HG03039 (cell line): Measurements from ENCODE around the gene LHFPL6.

Experiments
- ATAC-seq: cut with Tn5 transposase; IDR thresholded peaks from one replicate; pipeline ENCODE4 v1.9.1; 2021; ENCODE audit warnings: mild to moderate bottlenecking, moderate library complexity; ENCODE audit not compliant: unreplicated experiment

LHFPL6 gene

DNA sequence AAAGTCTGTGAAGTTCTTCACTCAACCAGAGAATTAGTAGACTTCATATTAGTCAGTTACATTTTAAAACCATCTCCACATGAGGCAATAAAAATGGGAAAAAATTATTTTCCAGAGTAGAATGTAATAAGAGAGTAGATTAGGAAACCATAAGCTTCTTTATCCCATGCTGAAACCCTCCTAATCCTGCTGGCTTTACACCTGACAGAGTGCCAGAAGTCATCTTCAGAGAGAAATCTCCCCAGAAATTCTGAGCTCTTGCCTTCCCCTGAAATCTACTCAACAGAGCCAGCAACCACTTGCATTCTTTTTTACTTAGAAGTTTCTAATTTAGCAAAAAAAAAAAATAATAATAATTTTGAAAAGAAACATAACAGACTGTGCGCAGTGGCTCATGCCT, 284.8 kb downstream of the LHFPL6 start:
- ATAC-seq: no peak

GRCh38 chr13:39317291-39317690, 285.7 kb downstream of the LHFPL6 start:
- ATAC-seq: no peak

GRCh38 chr13:39315796-39316195, 287.2 kb downstream of the LHFPL6 start:
- no peak for ATAC-seq

DNA sequence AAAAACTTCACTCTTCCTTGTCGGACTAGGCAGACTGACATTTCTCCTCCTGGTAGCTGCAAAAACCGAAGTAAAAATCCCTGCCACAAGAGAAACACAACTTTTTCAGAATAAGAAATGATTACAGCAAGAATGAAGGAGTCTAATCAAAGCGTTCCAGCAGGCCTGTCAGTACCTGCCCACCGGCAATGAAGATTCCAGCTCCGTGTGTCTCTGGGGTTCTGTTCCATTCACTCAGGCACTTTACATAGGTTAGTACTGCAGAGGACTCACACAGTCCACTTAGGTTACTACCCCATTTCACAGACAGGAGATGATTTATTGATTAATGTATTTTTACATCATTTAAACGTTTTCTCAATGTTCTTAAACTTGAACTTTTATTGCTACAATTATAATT, 289.3 kb downstream of the LHFPL6 start:
- ATAC-seq: no peak

- ATAC-seq: no peak
Observed at GRCh38 chr13:39312596-39312995, 290.4 kb downstream of the LHFPL6 start.

DNA sequence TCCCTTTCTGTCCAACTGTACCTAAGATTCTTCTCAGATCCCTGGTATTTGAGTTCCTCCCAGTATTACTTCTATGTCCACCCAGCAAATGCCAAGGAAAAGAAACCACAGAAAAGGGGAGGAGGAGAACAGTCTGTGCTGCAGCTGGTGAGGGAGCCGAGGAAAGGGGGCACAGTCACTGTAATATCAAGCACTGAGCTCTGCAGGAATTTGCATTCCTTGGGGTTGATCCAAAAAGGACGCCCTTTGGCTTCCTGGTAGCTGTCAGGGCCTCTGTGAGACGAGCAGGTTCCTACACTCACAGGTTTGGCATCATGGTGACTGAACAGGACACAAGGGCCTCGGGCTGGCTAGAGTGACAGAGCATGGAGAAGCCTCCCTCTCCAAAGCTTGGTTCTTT, 291.4 kb downstream of the LHFPL6 start:
- ATAC-seq: no peak

GRCh38 chr13:39310961-39311360, 292.0 kb downstream of the LHFPL6 start:
- ATAC-seq: no peak

- peak; percentile 94 for ATAC-seq
Observed at GRCh38 chr13:39306639-39307589, 296.1 kb downstream of the LHFPL6 start.

DNA sequence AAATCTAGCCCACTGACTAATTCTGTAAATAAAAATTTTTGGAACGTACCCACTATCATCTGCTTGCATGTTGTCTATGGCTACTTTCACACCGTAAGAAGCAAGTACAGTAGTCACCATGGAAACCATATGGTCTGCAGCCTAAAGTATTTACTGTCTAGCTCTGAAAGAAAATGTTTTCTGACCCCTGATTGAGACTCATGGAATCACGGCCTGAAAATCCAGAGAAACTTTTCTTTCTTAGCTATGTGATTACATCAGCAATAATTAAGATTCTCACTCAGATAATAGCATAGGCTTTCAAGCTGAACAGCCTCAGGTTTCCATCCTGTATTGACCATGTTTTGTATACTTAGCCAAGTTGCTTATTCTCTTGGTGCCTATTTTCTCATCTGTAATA, 300.2 kb downstream of the LHFPL6 start:
- ATAC-seq: no peak

GRCh38 chr13:39298951-39299350, 304.0 kb downstream of the LHFPL6 start:
- no peak for ATAC-seq

DNA sequence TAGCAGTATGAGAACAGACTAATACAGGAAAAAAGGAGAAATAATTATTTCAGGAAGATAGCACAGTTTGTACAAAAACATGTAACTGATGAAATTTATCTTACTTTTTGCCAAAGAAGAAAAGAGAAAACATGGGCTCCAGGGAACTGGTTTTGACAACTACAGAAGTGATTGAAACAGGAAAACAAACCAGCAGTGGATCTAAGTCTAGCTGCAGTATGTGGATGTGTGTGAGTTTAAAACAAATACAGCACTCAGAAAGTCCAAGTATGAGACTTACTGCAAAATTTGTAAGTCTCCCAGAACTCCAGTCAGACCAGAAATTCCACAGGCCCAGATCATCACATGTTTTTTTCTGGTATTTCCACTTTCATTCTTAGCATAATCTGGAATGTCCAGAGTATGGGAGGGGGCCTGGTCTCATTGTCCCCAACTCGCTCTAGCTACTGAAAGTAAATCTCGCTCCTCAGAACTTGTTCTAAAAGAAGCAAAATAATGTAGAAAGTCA, 305.3 kb downstream of the LHFPL6 start:
- no peak for ATAC-seq

DNA sequence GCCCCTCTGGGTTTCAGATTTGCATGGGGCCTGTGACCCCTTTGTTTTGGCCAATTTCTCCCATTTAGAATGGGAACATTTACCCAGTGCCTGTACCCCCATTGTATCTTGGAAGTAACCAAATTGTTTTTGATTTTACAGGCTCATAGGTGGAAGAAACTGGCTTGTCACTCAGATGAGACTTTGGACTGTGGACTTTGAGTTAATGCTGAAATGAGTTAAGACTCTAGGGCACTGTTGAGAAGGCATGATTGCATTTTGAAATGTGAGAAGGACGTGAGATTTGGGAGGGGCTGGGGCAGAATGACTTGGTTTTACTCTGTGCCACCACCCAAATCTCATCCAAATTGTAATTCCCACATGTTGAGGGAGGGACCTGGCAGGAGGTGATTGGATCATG, 306.0 kb downstream of the LHFPL6 start:
- no peak for ATAC-seq

- ATAC-seq: no peak
Observed at GRCh38 chr13:39296193-39296592, 306.8 kb downstream of the LHFPL6 start.
